Fibroblast of pulmonary artery (primary cell): Measurements from ENCODE around the gene STXBP4.

Experiments
- DNase-seq: peaks from one replicate; pipeline ENCODE4 v3.0.0-alpha.2; 2010; ENCODE audit warnings: low read depth
- H3K4me3 ChIP-seq: replicated peaks from 2 replicates; pipeline ENCODE4 v1.5.1; 2011; ENCODE audit warnings: low read depth, mild to moderate bottlenecking, control low read depth, low read length, moderate library complexity
- TF ChIP-seq, protein P1 (sequence below): IDR thresholded peaks from 2 replicates; pipeline ENCODE4 v1.5.1; 2011; ENCODE audit warnings: mild to moderate bottlenecking, control low read depth, low read length, inconsistent platforms; ENCODE audit errors: missing control alignments

STXBP4 gene

DNA sequence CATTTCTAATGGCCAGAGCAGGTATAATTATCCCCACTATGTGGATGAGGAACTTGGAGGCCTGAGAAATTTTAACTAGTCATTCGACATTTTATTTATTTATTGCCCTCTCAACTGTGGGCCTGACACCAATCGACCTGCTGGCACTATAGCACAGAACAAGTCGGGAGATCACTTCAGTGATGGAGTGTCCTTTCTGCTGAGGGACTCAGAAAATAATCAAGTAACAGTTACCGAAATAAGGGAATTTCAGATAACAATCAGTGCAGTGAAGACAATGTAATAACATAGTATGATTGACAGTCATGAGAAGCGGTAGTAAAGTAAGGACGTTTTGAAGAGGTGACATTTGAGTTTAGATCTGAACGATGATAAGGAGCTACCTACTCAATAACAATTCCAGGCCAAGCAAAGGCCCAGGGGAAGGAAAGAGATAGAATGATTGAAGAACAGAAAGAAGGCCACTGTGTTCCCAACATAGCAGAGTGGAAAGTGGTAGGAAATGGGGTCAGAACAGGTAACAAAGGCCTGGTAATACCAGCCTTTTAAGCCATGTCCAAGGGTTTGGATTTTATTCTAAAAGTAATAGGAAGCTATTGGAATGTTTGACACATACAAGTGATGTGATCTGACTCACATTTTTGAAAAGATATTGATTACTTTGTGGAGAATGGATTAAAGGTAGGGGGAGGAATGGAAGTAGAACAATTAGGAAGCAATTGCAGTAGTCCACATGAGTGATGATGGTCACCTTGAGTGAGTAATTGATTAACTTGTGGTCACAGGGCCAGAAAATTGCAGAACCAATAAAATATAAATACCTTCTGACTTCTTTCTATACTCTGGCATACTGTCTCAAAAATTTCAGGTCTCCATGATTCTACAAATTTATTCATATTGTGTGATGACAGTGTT lies 1.4 kb downstream of the STXBP4 start:
- no peak for DNase-seq
- TF ChIP-seq, protein P1, sequence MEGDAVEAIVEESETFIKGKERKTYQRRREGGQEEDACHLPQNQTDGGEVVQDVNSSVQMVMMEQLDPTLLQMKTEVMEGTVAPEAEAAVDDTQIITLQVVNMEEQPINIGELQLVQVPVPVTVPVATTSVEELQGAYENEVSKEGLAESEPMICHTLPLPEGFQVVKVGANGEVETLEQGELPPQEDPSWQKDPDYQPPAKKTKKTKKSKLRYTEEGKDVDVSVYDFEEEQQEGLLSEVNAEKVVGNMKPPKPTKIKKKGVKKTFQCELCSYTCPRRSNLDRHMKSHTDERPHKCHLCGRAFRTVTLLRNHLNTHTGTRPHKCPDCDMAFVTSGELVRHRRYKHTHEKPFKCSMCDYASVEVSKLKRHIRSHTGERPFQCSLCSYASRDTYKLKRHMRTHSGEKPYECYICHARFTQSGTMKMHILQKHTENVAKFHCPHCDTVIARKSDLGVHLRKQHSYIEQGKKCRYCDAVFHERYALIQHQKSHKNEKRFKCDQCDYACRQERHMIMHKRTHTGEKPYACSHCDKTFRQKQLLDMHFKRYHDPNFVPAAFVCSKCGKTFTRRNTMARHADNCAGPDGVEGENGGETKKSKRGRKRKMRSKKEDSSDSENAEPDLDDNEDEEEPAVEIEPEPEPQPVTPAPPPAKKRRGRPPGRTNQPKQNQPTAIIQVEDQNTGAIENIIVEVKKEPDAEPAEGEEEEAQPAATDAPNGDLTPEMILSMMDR, result no peak
- peak overlapping the region; percentile 92 for H3K4me3 ChIP-seq

DNA sequence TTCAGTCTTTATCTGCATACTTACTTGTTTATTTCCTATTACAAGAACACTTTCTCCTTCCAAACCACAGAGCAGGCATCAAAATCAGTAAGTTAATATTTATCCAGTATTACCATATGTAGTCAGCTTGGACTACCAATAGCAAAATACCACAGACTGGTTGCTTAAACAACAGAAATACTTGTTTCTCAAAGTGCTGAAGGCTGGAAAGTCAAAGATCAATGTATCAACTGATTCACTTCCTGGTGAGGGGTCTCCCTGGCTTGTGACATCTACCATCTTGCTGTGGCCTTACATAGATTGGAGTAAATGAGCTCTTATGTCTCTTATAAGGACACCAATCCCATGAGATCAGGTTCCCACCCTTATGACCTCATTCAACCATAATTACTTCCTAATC lies 2.6 kb downstream of the STXBP4 start:
- TF ChIP-seq, protein P1, result no peak
- H3K4me3 ChIP-seq, result no peak overlapping the region
- no peak for DNase-seq

GRCh38 chr17:54971901-54972300 lies 3.3 kb downstream of the STXBP4 start:
- TF ChIP-seq, protein P1, result no peak
- DNase-seq, result no peak
- no peak overlapping the region for H3K4me3 ChIP-seq

- no peak for DNase-seq
- H3K4me3 ChIP-seq, result no peak overlapping the region
- TF ChIP-seq, protein P1, result no peak
These were observed 4.0 kb downstream of the STXBP4 start for GRCh38 chr17:54972406-54973138.

- no peak for DNase-seq
- no peak overlapping the region for H3K4me3 ChIP-seq
- TF ChIP-seq, protein P1, result no peak
These were observed 6.2 kb downstream of the STXBP4 start for GRCh38 chr17:54974759-54975158.

- no peak for DNase-seq
- no peak overlapping the region for H3K4me3 ChIP-seq
- TF ChIP-seq, protein P1, result no peak
These were observed 7.8 kb downstream of the STXBP4 start for GRCh38 chr17:54976316-54976715.
